Measurements from ENCODE around the gene ZSCAN5A.
A peak's percentile ranks its signal among the peaks of the same experiment; 100 is the strongest.
"Not testable (repeated sequence)": the region's sequence is repeated elsewhere in the genome, so short reads cannot be mapped to it uniquely, and the experiment has no call there.

ZSCAN5A gene, protein sequence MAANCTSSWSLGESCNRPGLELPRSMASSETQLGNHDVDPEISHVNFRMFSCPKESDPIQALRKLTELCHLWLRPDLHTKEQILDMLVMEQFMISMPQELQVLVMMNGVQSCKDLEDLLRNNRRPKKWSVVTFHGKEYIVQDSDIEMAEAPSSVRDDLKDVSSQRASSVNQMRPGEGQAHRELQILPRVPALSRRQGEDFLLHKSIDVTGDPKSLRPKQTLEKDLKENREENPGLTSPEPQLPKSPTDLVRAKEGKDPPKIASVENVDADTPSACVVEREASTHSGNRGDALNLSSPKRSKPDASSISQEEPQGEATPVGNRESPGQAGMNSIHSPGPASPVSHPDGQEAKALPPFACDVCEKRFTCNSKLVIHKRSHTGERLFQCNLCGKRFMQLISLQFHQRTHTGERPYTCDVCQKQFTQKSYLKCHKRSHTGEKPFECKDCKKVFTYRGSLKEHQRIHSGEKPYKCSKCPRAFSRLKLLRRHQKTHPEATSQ

DNA sequence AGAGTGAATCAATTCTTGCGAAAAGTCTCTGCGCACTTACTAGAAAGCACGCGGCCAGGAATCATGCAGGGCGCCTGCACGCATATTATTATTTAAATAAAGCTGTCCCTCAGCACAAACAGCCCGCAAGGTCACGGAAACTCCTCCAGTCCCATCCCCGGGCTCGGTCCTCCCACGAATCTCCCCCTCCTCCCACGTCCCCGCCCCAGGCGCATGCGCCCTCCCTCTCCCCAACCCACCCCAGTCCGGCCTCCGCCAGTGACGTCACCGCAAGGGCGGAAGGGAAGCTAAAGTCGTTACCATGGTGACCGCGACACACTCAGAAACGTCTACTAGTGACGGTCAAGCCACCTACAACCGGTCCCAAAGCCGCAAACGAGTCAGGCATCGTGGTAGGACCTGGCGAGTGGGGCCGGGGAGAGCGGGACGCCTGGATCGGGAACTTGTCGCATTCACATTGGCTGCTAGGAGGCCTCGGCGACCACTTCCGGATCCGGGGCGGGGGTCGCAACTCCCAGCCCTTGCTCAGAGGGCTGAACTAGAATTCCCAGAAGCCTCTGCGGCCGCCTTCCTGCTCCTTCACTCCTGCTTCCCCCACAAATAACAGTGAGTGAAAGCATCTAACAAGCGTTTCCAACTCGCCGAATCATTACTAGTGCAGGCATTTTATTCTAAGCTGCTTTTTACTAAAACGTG lies at the start of gene ZSCAN5A:
TSS of gene ZSCAN5A (minus strand) at position 459 of the 696 bp plus-strand sequence. CDS start 89,793 bp downstream, outside the sequence.
- peak within 1 kb of the TSS; percentile 87 for H3K9ac ChIP-seq (ENCODE audit: low read depth, low read length)
- H3K4me3 ChIP-seq (ENCODE audit: low read depth, low read length) = peak within 1 kb of the TSS; percentile 93
- no peaks in the 10 kb centered on the region for H3K27me3 ChIP-seq (ENCODE audit: control insufficient read depth, insufficient read depth, low read length)
- no peaks in the 10 kb centered on the region for H3K9me3 ChIP-seq (ENCODE audit: control insufficient read depth, insufficient read depth, low read length)
- H3K4me1 ChIP-seq (ENCODE audit: control insufficient read depth, insufficient read depth, low read length) = 0 out of 2 replicates have a peak, but pooled peaks cover 6% of the 10 kb centered on the region
- H3K27ac ChIP-seq (ENCODE audit: low read depth, low read length) = peak within 1 kb of the TSS; percentile 98
- H3K36me3 ChIP-seq (ENCODE audit: control insufficient read depth, insufficient read depth, low read length) = peaks cover 9% of the 10 kb centered on the region; the same call in 1 of the 2 replicates

DNA sequence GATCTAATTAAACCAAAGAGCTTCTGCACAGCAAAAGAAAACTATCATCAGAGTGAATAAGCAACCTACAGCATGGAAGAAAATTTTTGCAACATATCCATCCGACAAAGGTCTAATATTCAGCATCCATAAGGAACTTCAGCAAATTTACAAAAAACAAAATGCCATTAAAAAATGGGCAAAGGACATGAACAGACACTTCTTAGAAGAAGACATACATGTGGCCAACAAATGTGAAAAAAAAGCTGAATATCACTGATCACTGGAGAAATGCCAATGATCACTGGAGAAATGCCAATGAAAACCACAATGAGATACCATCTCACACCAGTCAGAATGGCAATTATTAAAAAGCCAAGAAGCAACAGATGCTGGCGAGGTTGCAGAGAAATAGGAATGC lies 46.2 kb upstream of the ZSCAN5A start:
- Histone ChIP-seq H3K4me1 (ENCODE audit: control insufficient read depth, insufficient read depth, low read length) (no peaks in the 10 kb centered on the region), H3K27me3 (ENCODE audit: control insufficient read depth, insufficient read depth, low read length) (no peaks in the 10 kb centered on the region), H3K4me3 (ENCODE audit: low read depth, low read length) (no peak overlapping the region), H3K27ac (ENCODE audit: low read depth, low read length) (no peak overlapping the region), H3K9ac (ENCODE audit: low read depth, low read length) (no peak overlapping the region), H3K9me3 (ENCODE audit: control insufficient read depth, insufficient read depth, low read length) (peaks cover 20% of the 10 kb centered on the region; the same call in 1 of the 2 replicates), H3K36me3 (ENCODE audit: control insufficient read depth, insufficient read depth, low read length) (no peaks in the 10 kb centered on the region)

DNA sequence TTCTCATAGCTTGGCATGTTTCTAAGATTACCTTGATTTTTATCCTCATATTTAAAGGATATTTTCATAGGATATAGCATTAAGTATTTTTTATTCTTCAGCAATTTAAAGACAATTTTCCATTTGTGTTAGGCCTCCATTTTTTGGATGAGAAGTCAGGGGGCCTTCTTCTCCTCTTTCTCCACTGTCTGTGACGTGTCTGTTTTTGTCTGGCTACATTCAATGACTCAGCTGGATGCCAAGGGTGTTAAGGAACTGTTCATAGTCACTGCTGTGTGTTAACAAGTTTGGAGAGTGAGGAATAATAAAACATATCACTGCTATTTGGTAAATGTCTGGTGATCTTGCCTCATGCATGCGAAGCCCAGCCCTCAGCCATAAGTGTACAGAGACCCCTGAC lies 42.3 kb upstream of the ZSCAN5A start:
- H3K4me1 ChIP-seq (ENCODE audit: control insufficient read depth, insufficient read depth, low read length) = no peaks in the 10 kb centered on the region

DNA sequence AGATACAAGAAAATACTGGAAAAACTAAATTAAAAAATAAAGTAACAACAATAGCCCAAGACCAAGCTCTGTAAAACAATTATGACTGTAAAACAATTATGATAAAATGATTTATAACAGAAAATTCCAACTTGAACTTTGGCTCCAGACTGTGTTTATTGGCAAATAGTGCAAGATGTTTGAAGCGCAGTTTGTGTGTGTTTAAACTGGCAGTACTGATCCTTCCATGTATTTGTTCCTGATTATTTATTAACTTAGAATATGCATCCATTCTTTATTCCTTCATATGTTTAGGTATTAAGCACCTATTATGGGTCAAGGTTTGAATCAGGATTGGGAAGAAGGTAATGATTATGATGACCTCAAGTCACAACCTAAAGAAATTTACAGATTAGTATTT lies 40.9 kb upstream of the ZSCAN5A start:
- H3K36me3 ChIP-seq (ENCODE audit: control insufficient read depth, insufficient read depth, low read length) = no peaks in the 10 kb centered on the region
- H3K4me1 ChIP-seq (ENCODE audit: control insufficient read depth, insufficient read depth, low read length) = peaks cover 4% of the 10 kb centered on the region; the same call in 1 of the 2 replicates
- H3K4me3 ChIP-seq (ENCODE audit: low read depth, low read length) = no peak overlapping the region
- no peaks in the 10 kb centered on the region for H3K27me3 ChIP-seq (ENCODE audit: control insufficient read depth, insufficient read depth, low read length)
- H3K9me3 ChIP-seq (ENCODE audit: control insufficient read depth, insufficient read depth, low read length) = peaks cover 3% of the 10 kb centered on the region; the same call in 1 of the 2 replicates
- no peak overlapping the region for H3K27ac ChIP-seq (ENCODE audit: low read depth, low read length)
- H3K9ac ChIP-seq (ENCODE audit: low read depth, low read length) = no peak overlapping the region

More for the DNA sequence above, 42.3 kb upstream of the ZSCAN5A start:
- H3K4me3 ChIP-seq (ENCODE audit: low read depth, low read length) = no peak overlapping the region
- H3K27ac ChIP-seq (ENCODE audit: low read depth, low read length) = no peak overlapping the region
- peaks cover 6% of the 10 kb centered on the region; the same call in 1 of the 2 replicates for H3K9me3 ChIP-seq (ENCODE audit: control insufficient read depth, insufficient read depth, low read length)
- no peaks in the 10 kb centered on the region for H3K27me3 ChIP-seq (ENCODE audit: control insufficient read depth, insufficient read depth, low read length)
- H3K9ac ChIP-seq (ENCODE audit: low read depth, low read length) = no peak overlapping the region
- H3K36me3 ChIP-seq (ENCODE audit: control insufficient read depth, insufficient read depth, low read length) = no peaks in the 10 kb centered on the region

DNA sequence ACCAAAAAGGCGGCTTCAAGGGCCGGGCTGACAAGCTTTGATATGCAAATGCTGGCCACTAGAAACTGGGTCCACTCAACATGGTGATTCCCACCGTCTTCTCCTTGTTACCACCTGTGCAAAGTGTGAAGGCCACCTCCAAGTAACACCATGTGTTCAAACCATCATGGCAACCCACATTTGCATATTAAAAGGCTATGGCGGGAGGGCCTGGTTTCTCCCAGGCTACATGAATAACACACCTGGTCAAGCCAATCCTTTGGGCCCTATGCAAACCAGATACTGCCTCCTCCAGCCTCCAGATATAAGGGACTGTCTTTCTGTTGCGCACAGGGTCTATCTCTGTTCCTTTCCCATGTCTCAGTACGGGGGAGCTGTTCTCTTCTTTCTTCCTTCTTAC lies 36.6 kb upstream of the ZSCAN5A start:
- H3K4me3 ChIP-seq (ENCODE audit: low read depth, low read length) = no peak overlapping the region
- no peak overlapping the region for H3K27ac ChIP-seq (ENCODE audit: low read depth, low read length)
- H3K4me1 ChIP-seq (ENCODE audit: control insufficient read depth, insufficient read depth, low read length) = peaks cover 11% of the 10 kb centered on the region
- H3K9me3 ChIP-seq (ENCODE audit: control insufficient read depth, insufficient read depth, low read length) = no peaks in the 10 kb centered on the region
- H3K9ac ChIP-seq (ENCODE audit: low read depth, low read length) = no peak overlapping the region
- no peaks in the 10 kb centered on the region for H3K36me3 ChIP-seq (ENCODE audit: control insufficient read depth, insufficient read depth, low read length)
- no peaks in the 10 kb centered on the region for H3K27me3 ChIP-seq (ENCODE audit: control insufficient read depth, insufficient read depth, low read length)

DNA sequence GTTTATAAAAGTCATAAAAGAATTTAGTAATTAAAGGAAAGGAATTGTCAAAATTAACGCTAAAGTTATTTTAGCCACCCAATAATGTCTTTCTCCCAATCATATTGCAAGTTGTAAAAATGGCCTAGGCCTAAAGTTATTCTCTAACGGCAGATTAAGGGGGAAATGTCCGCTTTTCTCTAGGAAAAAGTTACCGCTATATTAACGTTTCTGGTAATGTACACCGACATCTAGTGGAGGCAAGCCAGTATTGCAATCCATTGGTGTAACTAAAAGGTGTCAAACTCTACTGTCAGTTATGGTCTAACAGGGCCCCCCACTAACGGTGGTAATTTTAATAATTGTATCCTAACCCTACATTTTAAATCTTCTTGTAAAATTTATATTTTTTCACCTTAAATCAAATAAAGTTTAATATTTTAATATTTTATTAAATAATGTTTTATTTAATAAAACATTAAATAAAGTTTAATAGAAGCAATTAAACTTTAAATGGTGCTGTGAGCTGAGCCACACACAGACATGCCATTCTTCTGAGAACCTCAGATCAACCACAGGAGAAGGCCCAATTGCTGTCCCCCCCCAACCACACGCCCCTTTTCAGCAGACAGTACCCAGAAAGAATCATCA lies 35.9 kb upstream of the ZSCAN5A start:
- H3K4me1 ChIP-seq (ENCODE audit: control insufficient read depth, insufficient read depth, low read length) = peaks cover 18% of the 10 kb centered on the region
- H3K27me3 ChIP-seq (ENCODE audit: control insufficient read depth, insufficient read depth, low read length) = no peaks in the 10 kb centered on the region
- no peak overlapping the region for H3K4me3 ChIP-seq (ENCODE audit: low read depth, low read length)
- no peaks in the 10 kb centered on the region for H3K9me3 ChIP-seq (ENCODE audit: control insufficient read depth, insufficient read depth, low read length)
- no peak overlapping the region for H3K27ac ChIP-seq (ENCODE audit: low read depth, low read length)
- no peak overlapping the region for H3K9ac ChIP-seq (ENCODE audit: low read depth, low read length)
- H3K36me3 ChIP-seq (ENCODE audit: control insufficient read depth, insufficient read depth, low read length) = no peaks in the 10 kb centered on the region

DNA sequence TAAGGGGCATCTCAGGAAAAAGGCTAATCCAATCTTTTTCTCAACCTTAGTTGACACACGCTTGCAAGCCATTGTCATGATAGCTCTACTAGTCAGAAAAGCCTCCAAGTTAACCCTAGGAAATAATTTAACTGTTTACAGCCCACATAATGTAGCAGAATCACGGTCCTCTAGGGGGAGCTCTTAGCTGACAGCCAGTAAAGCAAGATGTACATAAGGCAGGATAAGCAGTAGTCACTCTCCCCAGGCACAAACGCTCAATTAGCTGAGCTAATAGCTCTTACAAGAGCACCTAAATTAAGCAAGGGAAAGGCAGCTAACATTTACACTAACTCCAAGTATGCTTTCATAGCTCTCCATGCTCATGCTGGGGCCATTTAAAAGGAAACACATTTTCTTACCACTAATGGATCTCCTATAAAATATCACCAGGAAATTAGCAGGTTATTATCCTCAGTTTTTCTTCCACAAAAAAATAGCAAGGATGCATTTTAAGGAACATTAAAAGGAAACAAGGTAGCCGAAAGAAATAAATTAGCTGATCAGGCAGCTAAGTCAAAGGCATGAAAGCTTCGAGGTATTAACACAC lies 33.7 kb upstream of the ZSCAN5A start:
- Histone ChIP-seq H3K27me3 (ENCODE audit: control insufficient read depth, insufficient read depth, low read length) (no peaks in the 10 kb centered on the region), H3K9ac (ENCODE audit: low read depth, low read length) (no peak overlapping the region), H3K4me1 (ENCODE audit: control insufficient read depth, insufficient read depth, low read length) (peaks cover 19% of the 10 kb centered on the region), H3K4me3 (ENCODE audit: low read depth, low read length) (no peak overlapping the region), H3K27ac (ENCODE audit: low read depth, low read length) (no peak overlapping the region), H3K36me3 (ENCODE audit: control insufficient read depth, insufficient read depth, low read length) (no peaks in the 10 kb centered on the region), H3K9me3 (ENCODE audit: control insufficient read depth, insufficient read depth, low read length) (peaks cover 8% of the 10 kb centered on the region)

DNA sequence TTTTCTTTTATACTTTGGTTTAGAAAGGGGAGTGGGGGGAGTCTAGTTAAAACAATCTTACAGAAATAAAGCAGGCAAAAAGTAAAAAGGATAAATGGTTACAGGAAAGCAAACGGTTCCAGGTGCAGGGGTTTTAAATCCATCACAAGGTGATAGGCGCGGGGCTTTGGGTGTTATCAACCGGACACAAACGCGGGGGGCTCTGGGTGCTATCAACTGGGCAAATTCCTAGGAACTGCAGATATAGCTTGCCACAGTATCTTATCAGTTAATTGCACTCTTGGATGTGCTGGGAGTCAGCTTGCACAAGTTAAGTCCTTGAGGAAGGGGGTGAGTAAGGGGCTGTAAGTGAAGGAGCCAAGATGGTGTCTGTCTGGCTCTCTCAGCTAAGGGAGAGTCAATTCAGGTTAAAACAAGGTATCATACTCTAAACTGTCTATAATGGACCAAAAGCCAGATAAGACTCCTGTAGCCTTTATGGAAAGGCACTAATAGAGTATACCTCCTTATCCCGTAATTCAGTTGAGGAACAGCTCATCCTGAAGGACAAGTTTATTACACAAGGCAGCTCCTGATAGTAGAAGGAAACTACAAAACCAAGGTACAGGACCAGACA lies 32.6 kb upstream of the ZSCAN5A start:
- no peak overlapping the region for H3K27ac ChIP-seq (ENCODE audit: low read depth, low read length)
- H3K4me1 ChIP-seq (ENCODE audit: control insufficient read depth, insufficient read depth, low read length) = peaks cover 19% of the 10 kb centered on the region
- no peak overlapping the region for H3K9ac ChIP-seq (ENCODE audit: low read depth, low read length)
- H3K27me3 ChIP-seq (ENCODE audit: control insufficient read depth, insufficient read depth, low read length) = no peaks in the 10 kb centered on the region
- no peak overlapping the region for H3K4me3 ChIP-seq (ENCODE audit: low read depth, low read length)
- H3K36me3 ChIP-seq (ENCODE audit: control insufficient read depth, insufficient read depth, low read length) = no peaks in the 10 kb centered on the region
- peaks cover 16% of the 10 kb centered on the region for H3K9me3 ChIP-seq (ENCODE audit: control insufficient read depth, insufficient read depth, low read length)

DNA sequence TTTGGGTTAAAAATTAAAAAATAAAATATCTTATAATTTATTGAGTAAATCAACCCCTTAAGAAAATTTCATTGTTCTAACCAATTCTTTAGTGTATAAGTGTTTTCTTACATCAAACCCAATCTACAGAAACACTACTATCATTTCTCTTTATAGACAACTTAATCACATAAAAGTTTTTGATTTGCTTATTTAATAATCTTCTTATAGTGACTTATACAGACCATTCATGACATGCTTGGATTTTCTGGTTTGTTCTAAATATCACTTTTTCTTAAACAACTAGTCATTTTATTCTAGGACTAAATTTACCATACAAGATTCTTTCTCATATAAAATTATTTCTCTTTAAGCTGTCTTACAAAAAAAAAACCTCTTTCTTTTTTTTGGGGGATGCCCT lies 27.3 kb upstream of the ZSCAN5A start:
- H3K9me3 ChIP-seq (ENCODE audit: control insufficient read depth, insufficient read depth, low read length) = peaks cover 50% of the 10 kb centered on the region
- H3K27me3 ChIP-seq (ENCODE audit: control insufficient read depth, insufficient read depth, low read length) = no peaks in the 10 kb centered on the region
- H3K4me3 ChIP-seq (ENCODE audit: low read depth, low read length) = no peak overlapping the region
- H3K27ac ChIP-seq (ENCODE audit: low read depth, low read length) = no peak overlapping the region
- no peaks in the 10 kb centered on the region for H3K36me3 ChIP-seq (ENCODE audit: control insufficient read depth, insufficient read depth, low read length)
- peaks cover 10% of the 10 kb centered on the region for H3K4me1 ChIP-seq (ENCODE audit: control insufficient read depth, insufficient read depth, low read length)
- H3K9ac ChIP-seq (ENCODE audit: low read depth, low read length) = no peak overlapping the region

DNA sequence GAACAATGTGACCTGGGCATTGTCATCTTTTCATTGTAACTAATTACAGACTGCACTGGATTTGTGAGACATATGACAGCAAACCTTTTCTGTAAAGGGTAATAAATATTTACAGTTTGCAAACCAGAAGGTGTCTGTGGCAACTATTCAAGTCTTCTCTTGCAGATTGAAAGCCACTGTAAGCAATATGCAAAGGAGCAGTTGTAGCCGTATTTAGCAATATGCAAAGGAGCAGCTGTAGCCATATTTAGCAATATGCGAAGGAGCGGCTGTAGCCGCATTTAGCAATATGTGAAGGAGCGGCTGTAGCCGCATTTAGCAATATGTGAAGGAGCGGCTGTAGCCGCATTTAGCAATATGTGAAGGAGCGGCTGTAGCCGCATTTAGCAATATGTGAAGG lies 24.4 kb upstream of the ZSCAN5A start:
- H3K4me1 ChIP-seq (ENCODE audit: control insufficient read depth, insufficient read depth, low read length); H3K4me3 ChIP-seq (ENCODE audit: low read depth, low read length); H3K27ac ChIP-seq (ENCODE audit: low read depth, low read length); H3K36me3 ChIP-seq (ENCODE audit: control insufficient read depth, insufficient read depth, low read length); H3K9ac ChIP-seq (ENCODE audit: low read depth, low read length); H3K27me3 ChIP-seq (ENCODE audit: control insufficient read depth, insufficient read depth, low read length): not testable (repeated sequence)
- peaks cover 50% of the 10 kb centered on the region for H3K9me3 ChIP-seq (ENCODE audit: control insufficient read depth, insufficient read depth, low read length)
